ENCODE measurements around the gene PHKG2.

- TF ChIP-seq CTCF (conservative IDR thresholded peaks at IDR 0.05) = no peak
- no peak for TF ChIP-seq ZFX (IDR thresholded peaks at IDR 0.05)
These were observed 35.3 kb downstream of the PHKG2 start for GRCh38 chr16:30783280-30784109.
